H9 (cell line): ENCODE data around the gene MYLK. TPM values are rescaled to one million over a fixed set of nuclear protein-coding genes. Genes with fewer than 3 reads are reported as not detected.

ENCODE experiments used
- DNase-seq: peaks from one replicate; pipeline ENCODE4 v3.0.0-alpha.2; 2017
- H2AFZ ChIP-seq: one replicate; pipeline ENCODE4 v1.6.1; 2013; ENCODE audit warnings: mild to moderate bottlenecking, low read length, control low read depth, moderate library complexity
- H2AK5ac ChIP-seq: 2 replicates; pipeline ENCODE4 v1.6.1; 2013; ENCODE audit warnings: low read length, control low read depth, mixed read lengths; ENCODE audit not compliant: insufficient read length
- H2BK120ac ChIP-seq: one replicate; pipeline ENCODE4 v1.6.1; 2013; ENCODE audit warnings: low read depth, mild to moderate bottlenecking, low read length, control low read depth, inconsistent platforms; ENCODE audit not compliant: poor library complexity, severe bottlenecking
- H2BK12ac ChIP-seq: 2 replicates; pipeline ENCODE4 v1.6.1; 2013; ENCODE audit warnings: low read length, control low read depth, mixed read lengths, low read depth; ENCODE audit not compliant: insufficient read length
- H2BK15ac ChIP-seq: 2 replicates; pipeline ENCODE4 v1.6.1; 2013; ENCODE audit warnings: low read depth, low read length, control low read depth
- H2BK20ac ChIP-seq: one replicate; pipeline ENCODE4 v1.6.1; 2013; ENCODE audit warnings: low read depth, mild to moderate bottlenecking, low read length, control low read depth, inconsistent platforms; ENCODE audit not compliant: poor library complexity, severe bottlenecking
- H2BK5ac ChIP-seq: 2 replicates; pipeline ENCODE4 v1.6.1; 2013; ENCODE audit warnings: low read length, control low read depth, mixed read lengths; ENCODE audit not compliant: insufficient read length
- H3K14ac ChIP-seq: 2 replicates; pipeline ENCODE4 v1.6.1; 2013; ENCODE audit warnings: low read length, control low read depth; ENCODE audit not compliant: insufficient read depth
- H3K18ac ChIP-seq: 2 replicates; pipeline ENCODE4 v1.6.1; 2013; ENCODE audit warnings: low read depth, mild to moderate bottlenecking, mixed read lengths, low read length, control low read depth; ENCODE audit not compliant: insufficient read length
- H3K23ac ChIP-seq: 2 replicates; pipeline ENCODE4 v1.6.1; 2013; ENCODE audit warnings: low read length, control low read depth, mixed read lengths, low read depth; ENCODE audit not compliant: insufficient read length
- H3K23me2 ChIP-seq: 2 replicates; pipeline ENCODE4 v1.6.1; 2013; ENCODE audit warnings: low read depth, mild to moderate bottlenecking, mixed read lengths, low read length, control low read depth; ENCODE audit not compliant: insufficient read length, poor library complexity, severe bottlenecking
- H3K27ac ChIP-seq: 2 replicates; pipeline ENCODE4 v1.5.1; 2013; ENCODE audit warnings: low read length, control low read depth, mixed read lengths, low read depth; ENCODE audit not compliant: insufficient read length
- H3K27me3 ChIP-seq: 2 replicates; pipeline ENCODE4 v1.6.1; 2013; ENCODE audit warnings: low read length, control low read depth, inconsistent platforms; ENCODE audit not compliant: insufficient read depth
- H3K4ac ChIP-seq: 2 replicates; pipeline ENCODE4 v1.6.1; 2013; ENCODE audit warnings: low read depth, mild to moderate bottlenecking, control low read depth, inconsistent platforms, low read length, moderate library complexity
- H3K4me1 ChIP-seq: 2 replicates; pipeline ENCODE4 v1.6.1; 2013; ENCODE audit warnings: low read length, control low read depth, inconsistent platforms; ENCODE audit not compliant: insufficient read depth
- H3K4me2 ChIP-seq: 2 replicates; pipeline ENCODE4 v1.6.1; 2013; ENCODE audit warnings: low read length, control low read depth, mixed read lengths; ENCODE audit not compliant: insufficient read length, insufficient read depth
- H3K56ac ChIP-seq: 2 replicates; pipeline ENCODE4 v1.6.1; 2013; ENCODE audit warnings: low read depth, mild to moderate bottlenecking, mixed read lengths, low read length, control low read depth; ENCODE audit not compliant: insufficient read length
- H3K79me1 ChIP-seq: 2 replicates; pipeline ENCODE4 v1.6.1; 2013; ENCODE audit warnings: low read depth, mild to moderate bottlenecking, moderate library complexity, low read length, control low read depth, inconsistent platforms; ENCODE audit not compliant: insufficient read depth, poor library complexity, severe bottlenecking
- H3K79me2 ChIP-seq: 2 replicates; pipeline ENCODE4 v1.6.1; 2013; ENCODE audit warnings: low read length, control low read depth, inconsistent platforms; ENCODE audit not compliant: insufficient read depth
- H3K9ac ChIP-seq: 2 replicates; pipeline ENCODE4 v1.6.1; 2013; ENCODE audit warnings: low read length, control low read depth, mixed read lengths; ENCODE audit not compliant: insufficient read length; ENCODE audit errors: extremely low read depth
- H3K9me3 ChIP-seq: one replicate; pipeline ENCODE4 v1.6.1; 2013; ENCODE audit warnings: low read depth, low read length, inconsistent platforms; ENCODE audit not compliant: control insufficient read depth
- H3T11ph ChIP-seq: one replicate; pipeline ENCODE4 v1.6.1; 2013; ENCODE audit warnings: mild to moderate bottlenecking, low read length, control low read depth, inconsistent platforms
- H4K20me1 ChIP-seq: one replicate; pipeline ENCODE4 v1.6.1; 2013; ENCODE audit not compliant: control insufficient read depth, insufficient read length, insufficient read depth
- H4K5ac ChIP-seq: 2 replicates; pipeline ENCODE4 v1.6.1; 2013; ENCODE audit warnings: low read depth, mild to moderate bottlenecking, mixed read lengths, low read length, control low read depth; ENCODE audit not compliant: insufficient read length
- H4K8ac ChIP-seq: replicated peaks from 2 replicates; pipeline ENCODE4 v1.6.1; 2013; ENCODE audit warnings: low read length, control low read depth, mixed read lengths, low read depth; ENCODE audit not compliant: insufficient read length
- H4K91ac ChIP-seq: 2 replicates; pipeline ENCODE4 v1.6.1; 2013; ENCODE audit warnings: low read depth, mild to moderate bottlenecking, moderate library complexity, mixed read lengths, low read length, control low read depth; ENCODE audit not compliant: insufficient read length
- H3K27ac Mint-ChIP-seq, 3 experiments: 2 replicates in 2 of 3; 3 replicates in 1 of 3; pipeline ENCODE4 v1.8.0; 2020 to 2021; ENCODE audit warnings: mixed read lengths in 3 of 3, mild to moderate bottlenecking in 1 of 3, moderate library complexity in 1 of 3
- H3K27me3 Mint-ChIP-seq: 2 replicates; pipeline ENCODE4 v1.8.0; 2021; ENCODE audit warnings: low read depth, mild to moderate bottlenecking, moderate library complexity, mixed read lengths
- H3K36me3 Mint-ChIP-seq, 3 experiments: 2 replicates in 2 of 3; 3 replicates in 1 of 3; pipeline ENCODE4 v1.8.0; 2020 to 2021; ENCODE audit warnings: low read depth in 3 of 3, mixed read lengths in 3 of 3; ENCODE audit not compliant: insufficient read depth in 1 of 3
- H3K4me1 Mint-ChIP-seq, 2 experiments: 2 replicates each; pipeline ENCODE4 v1.8.0; 2020; ENCODE audit warnings: mixed read lengths in 2 of 2
- H3K4me3 Mint-ChIP-seq, 2 experiments: 2 replicates in 1 of 2; 3 replicates in 1 of 2; pipeline ENCODE4 v1.8.0; 2020 to 2021; ENCODE audit warnings: mild to moderate bottlenecking in 2 of 2, mixed read lengths in 2 of 2, moderate library complexity in 1 of 2
- H3K9me3 Mint-ChIP-seq, 2 experiments: 2 replicates in 1 of 2; 3 replicates in 1 of 2; pipeline ENCODE4 v1.8.0; 2020; ENCODE audit warnings: mild to moderate bottlenecking in 2 of 2, mixed read lengths in 2 of 2, moderate library complexity in 1 of 2
- WGBS: extraction: QIAGEN DNeasy Blood & Tissue Kit; methylation state at CpG from one replicate; pipeline ENCODE4 v1.1.7; 2013; ENCODE audit warnings: missing lambda C conversion rate, low lambda C conversion rate, mixed read lengths; ENCODE audit not compliant: insufficient read length; ENCODE audit errors: extremely low coverage; 5-methylcytosine and 5-hydroxymethylcytosine counted together
- total RNA-seq: library from RNA; stranded (reverse); gene quantifications from 2 replicates; pipeline ENCODE4 v1.2.1, GENCODE V29; 2021
- TF ChIP-seq, protein P1 (sequence below): fragments of 200-600 bp; sonication (generic); conservative IDR thresholded peaks from 3 replicates; pipeline ENCODE4 v1.8.0; 2021; ENCODE audit warnings: antibody characterized with exemption, mild to moderate bottlenecking

The MYLK gene
- total RNA-seq, 1 experiment from 2014 or later, result 10.1 TPM

- H3K4me1 ChIP-seq, result no peaks in the 10 kb centered on the region
- H3K4ac ChIP-seq, result no peak overlapping the region
- no peak overlapping the region for H3T11ph ChIP-seq
- H3K79me1 ChIP-seq, result no peaks in the 10 kb centered on the region
- H2AFZ ChIP-seq, result no peak overlapping the region
- H2BK20ac ChIP-seq, result no peak overlapping the region
- H3K4me2 ChIP-seq, result no peak overlapping the region
- TF ChIP-seq, protein P1, sequence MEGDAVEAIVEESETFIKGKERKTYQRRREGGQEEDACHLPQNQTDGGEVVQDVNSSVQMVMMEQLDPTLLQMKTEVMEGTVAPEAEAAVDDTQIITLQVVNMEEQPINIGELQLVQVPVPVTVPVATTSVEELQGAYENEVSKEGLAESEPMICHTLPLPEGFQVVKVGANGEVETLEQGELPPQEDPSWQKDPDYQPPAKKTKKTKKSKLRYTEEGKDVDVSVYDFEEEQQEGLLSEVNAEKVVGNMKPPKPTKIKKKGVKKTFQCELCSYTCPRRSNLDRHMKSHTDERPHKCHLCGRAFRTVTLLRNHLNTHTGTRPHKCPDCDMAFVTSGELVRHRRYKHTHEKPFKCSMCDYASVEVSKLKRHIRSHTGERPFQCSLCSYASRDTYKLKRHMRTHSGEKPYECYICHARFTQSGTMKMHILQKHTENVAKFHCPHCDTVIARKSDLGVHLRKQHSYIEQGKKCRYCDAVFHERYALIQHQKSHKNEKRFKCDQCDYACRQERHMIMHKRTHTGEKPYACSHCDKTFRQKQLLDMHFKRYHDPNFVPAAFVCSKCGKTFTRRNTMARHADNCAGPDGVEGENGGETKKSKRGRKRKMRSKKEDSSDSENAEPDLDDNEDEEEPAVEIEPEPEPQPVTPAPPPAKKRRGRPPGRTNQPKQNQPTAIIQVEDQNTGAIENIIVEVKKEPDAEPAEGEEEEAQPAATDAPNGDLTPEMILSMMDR, result no peak
- no peaks in the 10 kb centered on the region for H3K23me2 ChIP-seq
- no peaks in the 10 kb centered on the region for H3K79me2 ChIP-seq
- peaks cover 7 to 9% of the 10 kb centered on the region in 2 experiments for H3K4me1 Mint-ChIP-seq
- H3K27me3 ChIP-seq, result no peaks in the 10 kb centered on the region
- no peak overlapping the region for H3K27ac ChIP-seq
- no peak overlapping the region for H3K9ac ChIP-seq
- no peaks in the 10 kb centered on the region for H4K20me1 ChIP-seq
- no peak overlapping the region for H2BK12ac ChIP-seq
- no peak overlapping the region for H3K18ac ChIP-seq
- peaks cover 0 to 4% (median 0%) of the 10 kb centered on the region in 3 experiments; a peak in 2 of 7 replicates for H3K36me3 Mint-ChIP-seq
- no peaks in the 10 kb centered on the region for H3K9me3 ChIP-seq
- no peak overlapping the region for H4K91ac ChIP-seq
- no peak overlapping the region for H3K23ac ChIP-seq
- H2BK5ac ChIP-seq, result no peak overlapping the region
- no peak for DNase-seq
- no peak overlapping the region for H3K56ac ChIP-seq
- no peak overlapping the region for H2AK5ac ChIP-seq
- WGBS, result no CpG with 5 or more reads among the region's 3 CpGs
- no peak overlapping the region for H3K14ac ChIP-seq
- no peak overlapping the region for H2BK120ac ChIP-seq
- no peak overlapping the region; a peak in 1 of 5 replicates for H3K4me3 Mint-ChIP-seq
- no peaks in the 10 kb centered on the region for H3K27me3 Mint-ChIP-seq
- no peak overlapping the region for H2BK15ac ChIP-seq
- no peak overlapping the region for H4K8ac ChIP-seq
- no peaks in the 10 kb centered on the region for H3K9me3 Mint-ChIP-seq
- 0 out of 7 replicates have a peak overlapping the region, but pooled peaks of 1 of the 3 experiments have one; percentile 27 for H3K27ac Mint-ChIP-seq
- H4K5ac ChIP-seq, result no peak overlapping the region
Measured at GRCh38 chr3:123711356-123711755, 172.8 kb downstream of the MYLK start.
